Endothelial cell of umbilical vein (primary cell): ENCODE data around the gene SIRPA.

ENCODE experiments used
- EZH2 ChIP-seq: IDR thresholded peaks from 2 replicates; pipeline ENCODE4 v1.6.1; 2012; ENCODE audit warnings: borderline replicate concordance, low read depth, mild to moderate bottlenecking, moderate library complexity, low read length, inconsistent platforms; ENCODE audit not compliant: severe bottlenecking
- MAX ChIP-seq: IDR thresholded peaks from 2 replicates; pipeline ENCODE4 v1.6.1; 2011; ENCODE audit not compliant: insufficient read depth, insufficient read length
- MYC ChIP-seq: IDR thresholded peaks from one replicate; pipeline ENCODE4 v1.6.1; 2011; ENCODE audit warnings: mild to moderate bottlenecking, low read depth, low read length
- POLR2A ChIP-seq: IDR thresholded peaks from 2 replicates; pipeline ENCODE4 v1.6.1; 2012; ENCODE audit warnings: low read depth, mild to moderate bottlenecking, control low read depth, low read length
- POLR2AphosphoS5 ChIP-seq: IDR thresholded peaks from 2 replicates; pipeline ENCODE4 v1.6.1; 2012; ENCODE audit warnings: low read depth, mild to moderate bottlenecking, control low read depth, low read length, moderate library complexity; ENCODE audit not compliant: insufficient read depth
- TF ChIP-seq, protein P1 (sequence below), 2 donors: IDR thresholded peaks; 1 replicate in 1 of 2; 2 replicates in 1 of 2; pipeline ENCODE4 v1.5.1; 2011; ENCODE audit warnings: low read length in 2 of 2, mild to moderate bottlenecking in 2 of 2, moderate library complexity in 2 of 2, control low read depth in 1 of 2, inconsistent platforms in 1 of 2, low read depth in 1 of 2; ENCODE audit not compliant: insufficient read depth in 1 of 2; ENCODE audit errors: extremely low read depth in 1 of 2

GRCh38 chr20:1905009-1905408 is 9.8 kb downstream of the SIRPA start:
- TF ChIP-seq, protein P1, sequence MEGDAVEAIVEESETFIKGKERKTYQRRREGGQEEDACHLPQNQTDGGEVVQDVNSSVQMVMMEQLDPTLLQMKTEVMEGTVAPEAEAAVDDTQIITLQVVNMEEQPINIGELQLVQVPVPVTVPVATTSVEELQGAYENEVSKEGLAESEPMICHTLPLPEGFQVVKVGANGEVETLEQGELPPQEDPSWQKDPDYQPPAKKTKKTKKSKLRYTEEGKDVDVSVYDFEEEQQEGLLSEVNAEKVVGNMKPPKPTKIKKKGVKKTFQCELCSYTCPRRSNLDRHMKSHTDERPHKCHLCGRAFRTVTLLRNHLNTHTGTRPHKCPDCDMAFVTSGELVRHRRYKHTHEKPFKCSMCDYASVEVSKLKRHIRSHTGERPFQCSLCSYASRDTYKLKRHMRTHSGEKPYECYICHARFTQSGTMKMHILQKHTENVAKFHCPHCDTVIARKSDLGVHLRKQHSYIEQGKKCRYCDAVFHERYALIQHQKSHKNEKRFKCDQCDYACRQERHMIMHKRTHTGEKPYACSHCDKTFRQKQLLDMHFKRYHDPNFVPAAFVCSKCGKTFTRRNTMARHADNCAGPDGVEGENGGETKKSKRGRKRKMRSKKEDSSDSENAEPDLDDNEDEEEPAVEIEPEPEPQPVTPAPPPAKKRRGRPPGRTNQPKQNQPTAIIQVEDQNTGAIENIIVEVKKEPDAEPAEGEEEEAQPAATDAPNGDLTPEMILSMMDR (IDR thresholded peaks at IDR 0.05; ENCODE audit: extremely low read depth in 1 of 2, insufficient read depth in 1 of 2, low read depth in 1 of 2, low read length in 2 of 2) = no peak
- TF ChIP-seq POLR2AphosphoS5 (no peak), EZH2 (no peak), POLR2A (no peak), MYC (no peak), MAX (no peak)
